ENCODE results near the gene CYP27C1. TPM values are rescaled to one million over a fixed set of nuclear protein-coding genes. Genes with fewer than 3 reads are reported as not detected.

CYP27C1 gene
- total RNA-seq, 2 donors from 2014 or later: 0.19 TPM; not detected in 1

DNA sequence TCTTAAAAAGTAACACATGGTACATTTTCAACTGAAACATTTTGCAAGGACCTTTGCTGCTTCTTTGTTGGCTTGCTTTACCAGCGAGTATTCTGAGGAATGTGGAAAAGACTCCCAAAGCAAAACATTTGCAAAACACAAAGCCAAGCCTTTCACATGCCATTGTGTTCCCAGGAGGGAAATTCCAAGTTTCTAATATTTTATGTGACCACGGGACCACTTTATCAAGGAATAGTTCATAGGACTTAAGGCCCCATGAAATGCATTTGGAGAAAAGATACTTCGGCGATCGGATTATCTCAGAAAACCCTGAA lies 26.2 kb downstream of the CYP27C1 start:
- no peaks in the 10 kb centered on the region for H3K36me3 ChIP-seq
- TF ChIP-seq, protein P1, sequence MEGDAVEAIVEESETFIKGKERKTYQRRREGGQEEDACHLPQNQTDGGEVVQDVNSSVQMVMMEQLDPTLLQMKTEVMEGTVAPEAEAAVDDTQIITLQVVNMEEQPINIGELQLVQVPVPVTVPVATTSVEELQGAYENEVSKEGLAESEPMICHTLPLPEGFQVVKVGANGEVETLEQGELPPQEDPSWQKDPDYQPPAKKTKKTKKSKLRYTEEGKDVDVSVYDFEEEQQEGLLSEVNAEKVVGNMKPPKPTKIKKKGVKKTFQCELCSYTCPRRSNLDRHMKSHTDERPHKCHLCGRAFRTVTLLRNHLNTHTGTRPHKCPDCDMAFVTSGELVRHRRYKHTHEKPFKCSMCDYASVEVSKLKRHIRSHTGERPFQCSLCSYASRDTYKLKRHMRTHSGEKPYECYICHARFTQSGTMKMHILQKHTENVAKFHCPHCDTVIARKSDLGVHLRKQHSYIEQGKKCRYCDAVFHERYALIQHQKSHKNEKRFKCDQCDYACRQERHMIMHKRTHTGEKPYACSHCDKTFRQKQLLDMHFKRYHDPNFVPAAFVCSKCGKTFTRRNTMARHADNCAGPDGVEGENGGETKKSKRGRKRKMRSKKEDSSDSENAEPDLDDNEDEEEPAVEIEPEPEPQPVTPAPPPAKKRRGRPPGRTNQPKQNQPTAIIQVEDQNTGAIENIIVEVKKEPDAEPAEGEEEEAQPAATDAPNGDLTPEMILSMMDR (IDR thresholded peaks at IDR 0.05): no peak
- intact Hi-C loops (cut with DNase I): no loop called here
- no peak for DNase-seq
- H3K4me3 ChIP-seq: no peak overlapping the region
- H3K4me1 ChIP-seq: no peaks in the 10 kb centered on the region
- H3K27ac ChIP-seq: no peak overlapping the region
- no peak overlapping the region for H3K9ac ChIP-seq (ENCODE audit: low read depth in 2 of 2, low read length in 2 of 2)
- no peaks in the 10 kb centered on the region for H3K9me3 ChIP-seq
- H3K27me3 ChIP-seq: no peaks in the 10 kb centered on the region

DNA sequence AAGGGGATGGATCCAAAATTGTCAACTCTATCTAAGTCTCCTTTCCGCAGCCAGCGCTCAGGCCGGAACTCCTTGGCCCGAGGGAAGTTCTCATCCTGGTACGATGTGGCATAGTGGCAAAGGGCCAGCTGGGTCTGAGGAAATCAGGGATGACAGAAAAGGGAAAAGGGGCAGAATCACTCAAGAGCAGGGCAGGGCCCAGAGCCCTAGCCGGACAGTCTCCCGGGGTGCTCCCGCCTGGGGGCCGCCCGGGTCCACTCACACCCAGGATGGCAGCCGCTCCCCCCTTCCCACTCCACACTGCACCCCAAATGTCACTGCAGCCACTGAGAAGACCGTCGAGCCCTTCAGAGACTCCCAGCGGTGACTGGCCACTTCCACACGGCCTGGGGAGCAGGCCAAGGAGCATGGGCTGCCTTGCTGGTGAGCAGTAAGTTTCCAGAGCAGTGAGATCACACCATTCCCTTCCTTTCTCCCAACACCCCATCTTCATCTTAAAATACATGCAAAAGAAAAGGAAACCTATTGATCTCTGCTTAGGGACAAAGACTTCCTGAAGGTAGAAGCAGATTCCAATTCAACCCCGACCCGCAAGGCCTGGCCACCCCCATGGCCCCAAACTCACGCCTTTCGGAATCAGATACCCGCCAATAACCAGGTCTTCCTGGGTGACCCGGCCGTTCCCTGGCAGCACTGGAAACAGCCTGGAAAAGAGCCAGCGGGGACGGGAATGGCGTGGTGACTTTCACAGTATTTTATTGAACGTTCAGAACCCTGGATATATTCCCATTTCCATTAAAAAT lies 26.7 kb downstream of the CYP27C1 start:
- TF ChIP-seq, protein P1 (IDR thresholded peaks at IDR 0.05): no peak
- Histone ChIP-seq H3K9ac (ENCODE audit: low read depth in 2 of 2, low read length in 2 of 2) (no peak overlapping the region), H3K27ac (no peak overlapping the region), H3K4me1 (no peaks in the 10 kb centered on the region), H3K36me3 (no peaks in the 10 kb centered on the region), H3K27me3 (no peaks in the 10 kb centered on the region), H3K4me3 (no peak overlapping the region), H3K9me3 (no peaks in the 10 kb centered on the region)
- intact Hi-C loops (cut with DNase I): no loop called here
- DNase-seq: no peak

DNA sequence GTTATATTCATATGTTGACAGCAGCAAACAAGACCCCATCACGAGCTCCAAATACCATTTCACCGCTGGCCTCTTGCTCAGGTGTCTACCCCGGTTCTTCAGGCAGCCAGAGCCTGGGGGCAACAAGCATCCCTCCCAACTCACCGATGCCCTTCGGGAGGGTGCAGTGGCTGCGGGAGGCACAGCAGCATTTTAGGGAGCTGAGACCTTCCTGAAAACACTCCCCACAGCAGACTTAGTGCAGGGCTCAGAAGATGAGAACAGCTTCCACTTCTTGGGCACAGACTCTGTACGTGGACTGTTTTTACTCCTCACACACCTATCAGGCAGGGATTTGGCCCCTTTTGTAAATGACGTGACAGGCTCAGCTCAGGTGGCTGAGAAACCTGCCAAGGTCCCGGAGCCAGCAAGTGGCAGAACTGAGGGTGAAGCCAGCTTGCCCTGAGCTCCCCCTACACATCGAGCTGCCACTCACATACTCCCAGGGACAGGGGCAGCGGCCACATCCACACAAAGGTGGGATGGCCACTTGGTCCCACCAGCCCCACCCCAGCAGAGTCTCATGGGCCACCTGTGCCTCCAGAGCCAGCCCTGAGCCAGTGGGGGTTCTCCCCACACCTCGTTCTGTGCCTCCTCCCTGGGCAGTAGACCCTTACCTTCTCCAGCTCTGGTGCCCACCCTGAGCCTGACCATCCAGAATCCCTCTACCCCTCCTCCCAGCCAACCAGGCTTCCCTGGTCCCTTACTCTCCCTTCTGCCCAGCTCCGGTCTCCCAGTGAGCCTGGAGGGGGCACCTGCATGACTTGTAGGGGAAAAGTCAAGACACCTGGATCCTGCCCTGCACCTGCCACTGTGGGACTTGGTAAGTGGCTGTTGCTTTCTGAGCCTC lies 28.5 kb downstream of the CYP27C1 start:
- H3K4me1 ChIP-seq: no peaks in the 10 kb centered on the region
- H3K9me3 ChIP-seq: no peaks in the 10 kb centered on the region
- H3K4me3 ChIP-seq: no peak overlapping the region
- no peaks in the 10 kb centered on the region for H3K36me3 ChIP-seq
- no peak overlapping the region for H3K27ac ChIP-seq
- H3K27me3 ChIP-seq: no peaks in the 10 kb centered on the region
- TF ChIP-seq, protein P1 (IDR thresholded peaks at IDR 0.05): no peak
- intact Hi-C loops (cut with DNase I): no loop called here
- DNase-seq: no peak
- no peak overlapping the region for H3K9ac ChIP-seq (ENCODE audit: low read depth in 2 of 2, low read length in 2 of 2)

DNA sequence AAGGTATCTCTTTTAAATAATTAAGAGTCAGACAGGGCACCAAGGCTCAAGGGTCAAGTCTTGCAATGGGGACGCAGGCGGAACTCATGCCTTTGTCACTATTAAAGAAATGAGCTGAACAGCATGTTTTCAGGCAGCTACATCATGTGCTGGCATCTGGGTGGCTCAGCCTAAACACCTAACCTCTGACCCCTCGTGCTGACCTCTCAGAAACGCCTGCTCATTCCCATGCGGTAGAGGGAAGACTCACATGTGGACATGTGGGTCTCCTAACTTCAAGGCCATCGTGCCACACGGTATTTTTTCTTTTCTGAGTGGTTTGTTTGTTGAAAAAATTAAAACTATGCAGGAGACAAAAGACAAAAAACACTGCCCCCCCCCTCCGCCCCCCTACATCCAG lies 31.3 kb downstream of the CYP27C1 start:
- no peak overlapping the region for H3K4me3 ChIP-seq
- H3K9me3 ChIP-seq: no peaks in the 10 kb centered on the region
- no peaks in the 10 kb centered on the region for H3K36me3 ChIP-seq
- DNase-seq: no peak
- intact Hi-C loops (cut with DNase I): no loop called here
- H3K27me3 ChIP-seq: no peaks in the 10 kb centered on the region
- no peak overlapping the region for H3K9ac ChIP-seq (ENCODE audit: low read depth in 2 of 2, low read length in 2 of 2)
- no peak overlapping the region for H3K27ac ChIP-seq
- H3K4me1 ChIP-seq: no peaks in the 10 kb centered on the region
- TF ChIP-seq, protein P1 (IDR thresholded peaks at IDR 0.05): no peak

DNA sequence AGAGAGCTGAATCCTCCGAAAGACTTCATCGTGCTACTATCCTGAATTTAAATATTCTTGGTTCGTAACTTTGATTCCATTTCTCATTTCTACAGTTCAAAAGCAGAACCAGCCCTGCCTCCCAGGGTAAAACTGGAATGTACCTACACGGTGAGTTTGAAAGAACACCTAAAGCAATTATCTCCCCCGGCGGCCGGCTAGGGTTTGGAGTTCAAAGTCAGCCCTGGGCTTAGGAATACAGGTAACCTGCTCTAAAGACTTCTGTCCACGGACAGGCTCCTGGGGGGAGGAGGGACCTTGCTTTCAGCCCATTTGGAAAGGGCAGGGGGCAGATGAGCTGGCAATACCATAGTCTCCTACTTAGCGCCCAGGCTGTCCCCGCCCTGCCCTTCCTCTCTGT lies 32.3 kb downstream of the CYP27C1 start:
- intact Hi-C loops (cut with DNase I): no loop called here
- TF ChIP-seq, protein P1 (IDR thresholded peaks at IDR 0.05): no peak
- no peaks in the 10 kb centered on the region for H3K9me3 ChIP-seq

More for the DNA sequence above, 32.3 kb downstream of the CYP27C1 start:
- H3K27ac ChIP-seq: no peak overlapping the region
- H3K4me1 ChIP-seq: no peaks in the 10 kb centered on the region
- no peak overlapping the region for H3K9ac ChIP-seq (ENCODE audit: low read depth in 2 of 2, low read length in 2 of 2)
- no peak overlapping the region for H3K4me3 ChIP-seq
- no peak for DNase-seq
- H3K27me3 ChIP-seq: no peaks in the 10 kb centered on the region
- H3K36me3 ChIP-seq: no peaks in the 10 kb centered on the region

Data from colonic mucosa (tissue), 4 donors.